ENCODE data around the gene MUL1. TPM values are rescaled to one million over a fixed set of nuclear protein-coding genes. Genes with fewer than 3 reads are reported as not detected.
"Not testable (repeated sequence)": the region's sequence is repeated elsewhere in the genome, so short reads cannot be mapped to it uniquely, and the experiment has no call there.

MUL1 gene
- total RNA-seq, 3 donors from 2014 or later, result 31.5 to 44.9 (median 44.7) TPM

DNA sequence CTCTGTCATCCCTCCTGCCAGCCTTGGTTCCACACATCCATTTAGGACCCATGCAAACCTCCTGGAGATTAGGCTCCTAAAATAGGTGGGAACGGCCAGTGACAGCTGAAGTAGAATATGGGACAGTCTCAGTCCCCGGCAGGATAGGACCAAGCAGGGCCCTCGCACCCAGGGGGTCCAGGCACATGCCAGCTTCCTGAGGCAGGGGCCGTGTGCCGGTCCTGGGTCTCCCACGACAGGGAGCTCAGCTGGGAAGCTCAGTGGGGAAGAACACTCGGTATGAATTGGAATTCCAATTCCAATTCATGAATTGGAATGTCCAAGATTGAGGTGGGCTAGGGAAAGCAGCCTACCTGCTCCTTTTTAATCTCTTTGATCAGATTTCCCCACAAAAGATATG, 9.8 kb downstream of the MUL1 start:
- intact Hi-C loops (cut with DNase I, micrococcal nuclease), result loop anchor here in 1 of 2 donors (10.0 kb wide), 1 partner anchor 123 kb away; no protein-coding TSS in a partner anchor
- ATAC-seq (no peak), DNase-seq (no peak)
- Histone ChIP-seq H3K9me3 (no peaks in the 10 kb centered on the region), H3K36me3 (ENCODE audit: low read depth) (peaks cover 8% of the 10 kb centered on the region), H3K4me3 (no peak overlapping the region), H3K4me1 (ENCODE audit: low read depth) (peaks cover 5% of the 10 kb centered on the region)
- TF ChIP-seq, protein P1, sequence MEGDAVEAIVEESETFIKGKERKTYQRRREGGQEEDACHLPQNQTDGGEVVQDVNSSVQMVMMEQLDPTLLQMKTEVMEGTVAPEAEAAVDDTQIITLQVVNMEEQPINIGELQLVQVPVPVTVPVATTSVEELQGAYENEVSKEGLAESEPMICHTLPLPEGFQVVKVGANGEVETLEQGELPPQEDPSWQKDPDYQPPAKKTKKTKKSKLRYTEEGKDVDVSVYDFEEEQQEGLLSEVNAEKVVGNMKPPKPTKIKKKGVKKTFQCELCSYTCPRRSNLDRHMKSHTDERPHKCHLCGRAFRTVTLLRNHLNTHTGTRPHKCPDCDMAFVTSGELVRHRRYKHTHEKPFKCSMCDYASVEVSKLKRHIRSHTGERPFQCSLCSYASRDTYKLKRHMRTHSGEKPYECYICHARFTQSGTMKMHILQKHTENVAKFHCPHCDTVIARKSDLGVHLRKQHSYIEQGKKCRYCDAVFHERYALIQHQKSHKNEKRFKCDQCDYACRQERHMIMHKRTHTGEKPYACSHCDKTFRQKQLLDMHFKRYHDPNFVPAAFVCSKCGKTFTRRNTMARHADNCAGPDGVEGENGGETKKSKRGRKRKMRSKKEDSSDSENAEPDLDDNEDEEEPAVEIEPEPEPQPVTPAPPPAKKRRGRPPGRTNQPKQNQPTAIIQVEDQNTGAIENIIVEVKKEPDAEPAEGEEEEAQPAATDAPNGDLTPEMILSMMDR (IDR thresholded peaks at IDR 0.05), result no peak

DNA sequence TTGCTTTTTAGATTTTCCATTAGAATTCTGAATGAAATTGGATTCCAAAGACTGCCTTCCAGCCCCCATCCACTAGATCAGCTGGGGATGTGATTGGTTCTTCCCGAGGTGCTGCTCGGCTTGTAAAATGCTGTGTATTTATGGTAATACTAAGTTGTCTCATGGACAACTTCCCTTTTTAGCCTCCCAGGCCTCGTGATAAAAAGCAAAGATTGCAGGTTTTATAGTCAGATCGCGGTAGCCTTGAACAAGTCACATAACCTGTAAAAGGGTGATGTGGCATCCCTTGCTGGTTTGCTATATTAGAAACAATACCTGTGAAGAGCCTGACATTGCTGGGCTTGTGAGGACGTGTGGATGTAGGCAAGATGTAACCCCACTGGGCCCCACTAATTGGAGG, 10.4 kb downstream of the MUL1 start:
- DNase-seq (no peak), ATAC-seq (no peak)
- Histone ChIP-seq H3K4me3 (no peak overlapping the region), H3K36me3 (ENCODE audit: low read depth) (peaks cover 3% of the 10 kb centered on the region), H3K9me3 (no peaks in the 10 kb centered on the region), H3K4me1 (ENCODE audit: low read depth) (peaks cover 5% of the 10 kb centered on the region)
- intact Hi-C loops (cut with DNase I, micrococcal nuclease), result loop anchor here in 1 of 2 donors (10.0 kb wide), 1 partner anchor 123 kb away; no protein-coding TSS in a partner anchor
- TF ChIP-seq, protein P1 (IDR thresholded peaks at IDR 0.05), result no peak

DNA sequence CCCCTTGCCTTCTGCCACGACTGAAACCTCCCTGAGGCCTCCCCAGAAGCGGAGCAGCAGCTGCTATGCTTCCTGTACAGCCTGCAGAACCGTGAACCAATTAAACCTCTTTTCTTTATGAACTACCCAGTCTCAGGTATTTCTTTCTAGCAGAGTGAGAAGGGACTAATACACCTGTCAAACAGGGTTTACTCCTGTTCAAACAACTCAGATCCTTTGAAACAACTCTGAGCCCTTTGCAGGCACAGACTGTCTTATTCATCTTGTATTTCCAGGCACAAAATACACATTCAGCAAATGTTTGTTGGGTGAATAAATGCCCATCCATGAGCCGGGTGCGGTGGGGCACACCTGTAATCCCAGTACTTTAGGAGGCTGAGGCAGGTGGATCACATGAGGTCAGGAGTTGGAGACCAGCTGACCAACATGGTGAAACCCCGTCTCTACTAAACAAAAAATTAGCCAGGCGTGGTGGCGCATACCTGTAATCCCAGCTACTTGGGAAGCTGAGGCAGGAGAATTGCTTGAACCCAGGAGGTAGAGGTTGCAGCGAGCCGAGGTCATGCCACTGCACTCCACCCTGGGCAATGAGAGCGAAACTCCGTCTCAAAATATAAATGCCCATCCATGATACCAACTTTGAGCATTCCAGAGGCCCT, 11.1 kb downstream of the MUL1 start:
- H3K36me3 ChIP-seq (ENCODE audit: low read depth); DNase-seq; H3K4me1 ChIP-seq (ENCODE audit: low read depth); ATAC-seq; H3K9me3 ChIP-seq; H3K4me3 ChIP-seq: not testable (repeated sequence)
- intact Hi-C loops (cut with DNase I, micrococcal nuclease), result loop anchor here in 1 of 2 donors (10.0 kb wide), 1 partner anchor 122 kb away; no protein-coding TSS in a partner anchor

DNA sequence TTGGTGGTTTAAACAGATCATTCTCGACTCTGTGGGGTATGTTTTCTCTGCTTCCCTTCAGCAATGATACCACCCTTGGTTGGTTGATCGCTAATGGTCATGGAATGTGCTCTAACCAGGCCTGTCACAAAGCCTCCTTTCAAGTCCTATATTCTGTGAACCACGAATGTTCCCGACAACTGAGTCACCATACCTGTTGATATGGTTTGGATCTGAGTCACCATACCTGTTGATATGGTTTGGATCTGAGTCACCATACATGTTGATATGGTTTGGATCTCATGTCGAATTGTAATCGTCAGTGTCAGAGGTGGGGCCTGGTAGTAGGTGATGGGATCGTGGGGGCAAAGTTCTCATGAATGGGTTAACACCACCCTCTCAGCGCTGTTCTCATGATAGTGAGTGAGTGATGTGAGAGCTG, 11.7 kb downstream of the MUL1 start:
- intact Hi-C loops (cut with DNase I, micrococcal nuclease), result loop anchor here in 1 of 2 donors (10.0 kb wide), 1 partner anchor 121 kb away; no protein-coding TSS in a partner anchor
- TF ChIP-seq, protein P1 (IDR thresholded peaks at IDR 0.05), result no peak
- H3K36me3 ChIP-seq (ENCODE audit: low read depth), result no peaks in the 10 kb centered on the region
- H3K4me1 ChIP-seq (ENCODE audit: low read depth), result peaks cover 5% of the 10 kb centered on the region
- no peaks in the 10 kb centered on the region for H3K9me3 ChIP-seq
- ATAC-seq (peak; percentile 46), DNase-seq (no peak)
- H3K4me3 ChIP-seq, result no peak overlapping the region

DNA sequence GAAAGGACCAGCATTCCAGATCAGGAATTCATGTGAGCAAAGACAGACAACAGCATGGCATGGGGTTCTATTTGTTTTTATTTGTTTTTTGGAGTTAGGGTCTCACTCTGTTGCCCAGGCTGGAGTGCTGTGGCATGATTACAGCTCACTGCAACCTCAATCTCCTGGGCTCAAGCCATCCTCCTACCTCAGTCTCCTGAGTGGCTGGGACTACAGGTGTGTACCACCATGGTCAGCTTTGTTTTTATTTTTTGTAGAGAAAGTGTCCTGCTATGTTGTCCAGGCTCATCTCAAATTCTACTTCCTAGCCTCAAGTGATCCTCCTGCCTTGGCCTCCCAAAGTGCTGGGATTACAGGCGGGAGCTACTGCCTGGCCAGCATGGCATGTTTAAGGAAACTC, 12.3 kb downstream of the MUL1 start:
- DNase-seq, result no peak
- intact Hi-C loops (cut with DNase I, micrococcal nuclease), result loop anchor here in 1 of 2 donors (2.0 to 10.0 kb wide), 2 partner anchors 121 to 283 kb away; no protein-coding TSS in a partner anchor
- Histone ChIP-seq H3K36me3 (ENCODE audit: low read depth) (no peaks in the 10 kb centered on the region), H3K9me3 (no peaks in the 10 kb centered on the region), H3K4me1 (ENCODE audit: low read depth) (peaks cover 5% of the 10 kb centered on the region), H3K4me3 (no peak overlapping the region)
- TF ChIP-seq, protein P1 (IDR thresholded peaks at IDR 0.05), result no peak
- ATAC-seq, result no peak

DNA sequence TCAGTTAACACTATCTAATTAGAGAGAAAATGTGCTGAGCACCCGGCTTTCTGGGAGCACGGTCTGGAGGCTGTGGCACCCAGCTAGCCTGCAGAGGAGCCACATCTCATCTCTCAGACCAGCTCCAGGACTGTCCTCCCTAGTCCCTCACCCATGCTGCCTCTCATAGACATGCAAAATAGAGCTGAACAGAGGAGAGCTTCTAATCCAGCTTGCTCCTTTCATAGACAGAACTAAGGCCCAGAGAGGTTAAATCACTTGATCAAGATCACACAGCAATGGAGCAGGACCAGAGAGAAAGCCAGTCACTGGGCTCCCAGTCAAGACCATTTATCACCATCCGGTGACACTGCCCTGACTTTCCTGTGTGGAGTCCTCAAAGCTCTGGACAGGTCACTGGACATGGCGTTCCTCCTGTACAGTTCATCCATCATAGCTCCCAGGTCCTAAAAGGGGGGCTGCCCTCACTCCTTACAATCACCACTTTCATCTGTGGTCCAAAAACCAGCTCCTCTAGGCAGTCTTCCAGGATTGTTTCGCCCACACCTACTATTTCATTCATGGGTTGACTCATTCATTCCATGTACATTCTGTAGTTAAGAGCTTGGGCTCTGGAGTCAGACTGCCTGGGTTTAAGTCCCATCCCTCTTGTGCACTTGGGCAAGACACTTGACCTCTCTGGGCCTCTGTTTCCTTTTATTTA, 13.2 kb downstream of the MUL1 start:
- Histone ChIP-seq H3K4me1 (ENCODE audit: low read depth) (peaks cover 5% of the 10 kb centered on the region), H3K4me3 (no peak overlapping the region), H3K9me3 (no peaks in the 10 kb centered on the region), H3K36me3 (ENCODE audit: low read depth) (no peaks in the 10 kb centered on the region)
- intact Hi-C loops (cut with DNase I, micrococcal nuclease), result loop anchor here (2.0 to 10.0 kb wide), 3 partner anchors 120 to 282 kb away; no protein-coding TSS in a partner anchor
- ATAC-seq (no peak), DNase-seq (no peak)
- TF ChIP-seq, protein P1 (IDR thresholded peaks at IDR 0.05), result no peak
